NCI-H128 (cell line): ENCODE measurements around the gene CYP27C1.

Experiments
- DNase-seq: peaks from one replicate; lab custom pipeline; 2025; ENCODE audit not compliant: unreplicated experiment; lab: John Stamatoyannopoulos, UW

Gene CYP27C1

GRCh38 chr2:127134833-127135830 lies 85.0 kb downstream of the CYP27C1 start:
- DNase-seq = no peak

- DNase-seq = no peak
Observed at GRCh38 chr2:127134235-127134634, 85.9 kb downstream of the CYP27C1 start.
